GM12891 (cell line): Measurements from ENCODE around the gene EIF3I.

Experiments used
- PAX5 ChIP-seq: IDR thresholded peaks from 2 replicates; pipeline ENCODE4 v1.6.1; 2011; ENCODE audit warnings: low read length, moderate library complexity, mild to moderate bottlenecking; ENCODE audit not compliant: insufficient read depth, severe bottlenecking
- POLR2A ChIP-seq: IDR thresholded peaks from 2 replicates; pipeline ENCODE4 v1.6.1; 2011; ENCODE audit warnings: low read depth, low read length, control low read depth
- POLR2AphosphoS5 ChIP-seq: IDR thresholded peaks from 2 replicates; pipeline ENCODE4 v1.6.1; 2011; ENCODE audit warnings: low read depth, low read length, control low read depth
- SPI1 ChIP-seq: IDR thresholded peaks from 2 replicates; pipeline ENCODE4 v1.6.1; 2011; ENCODE audit warnings: low read depth, low read length, control low read depth
- TAF1 ChIP-seq: IDR thresholded peaks from 2 replicates; pipeline ENCODE4 v1.6.1; 2011; ENCODE audit warnings: low read depth, low read length, control low read depth

DNA sequence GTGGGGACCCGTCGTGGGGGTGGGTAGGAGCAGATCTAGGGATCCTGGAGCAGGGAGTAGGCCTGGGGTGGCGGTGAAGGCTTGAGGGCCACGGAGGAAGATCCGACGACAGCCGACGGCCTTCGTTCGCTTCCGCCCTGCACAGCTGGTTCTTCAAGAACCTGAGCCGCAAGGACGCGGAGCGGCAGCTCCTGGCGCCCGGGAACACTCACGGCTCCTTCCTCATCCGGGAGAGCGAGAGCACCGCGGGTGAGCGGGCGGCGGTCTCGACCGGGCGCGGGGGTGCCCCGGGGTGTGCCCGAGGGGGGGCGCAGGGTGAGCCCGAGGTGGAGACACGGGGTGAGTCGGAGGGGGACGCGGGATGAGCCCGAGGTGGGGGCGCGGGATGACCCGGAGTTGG, 53.2 kb downstream of the EIF3I start:
- TF ChIP-seq POLR2AphosphoS5 (no peak), POLR2A (no peak), SPI1 (no peak), TAF1 (no peak), PAX5 (no peak)
